LNCaP clone FGC (cell line): Measurements from ENCODE around the gene DNAH11.
"Not testable (repeated sequence)": the region's sequence is repeated elsewhere in the genome, so short reads cannot be mapped to it uniquely, and the experiment has no call there.

Experiments
- DNase-seq: peaks from one replicate; pipeline ENCODE4 v3.0.0-alpha.2; 2011; ENCODE audit warnings: low read depth
- H3K4me3 ChIP-seq: 2 replicates; pipeline ENCODE4 v1.5.1; 2011; ENCODE audit warnings: mild to moderate bottlenecking, low read depth, low read length, control low read depth
- TF ChIP-seq, protein P1 (sequence below): IDR thresholded peaks from 2 replicates; pipeline ENCODE4 v1.5.1; 2012; ENCODE audit warnings: mild to moderate bottlenecking; ENCODE audit not compliant: control insufficient read depth, insufficient read depth; ENCODE audit errors: extremely low read depth

The DNAH11 gene

DNA sequence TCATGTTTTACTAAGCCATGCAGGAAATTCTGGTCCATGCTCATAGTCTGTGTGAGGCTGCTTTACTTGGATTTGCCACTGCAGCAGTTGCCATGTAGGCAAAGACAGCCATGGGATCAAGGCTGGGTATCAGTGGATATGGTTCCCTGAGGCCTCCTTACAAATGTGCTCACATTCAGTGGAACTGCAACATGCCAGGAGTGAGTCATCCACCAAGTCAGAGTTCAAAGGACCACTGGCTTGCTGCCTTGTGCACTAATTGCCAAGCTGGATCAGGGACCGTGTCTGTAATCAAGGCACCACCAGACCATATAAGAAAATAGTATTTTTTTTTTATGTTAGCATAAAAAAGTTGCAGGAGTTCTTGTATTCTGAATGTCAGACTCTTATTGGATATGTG is 301.9 kb downstream of the DNAH11 start:
- DNase-seq, result no peak
- TF ChIP-seq, protein P1, sequence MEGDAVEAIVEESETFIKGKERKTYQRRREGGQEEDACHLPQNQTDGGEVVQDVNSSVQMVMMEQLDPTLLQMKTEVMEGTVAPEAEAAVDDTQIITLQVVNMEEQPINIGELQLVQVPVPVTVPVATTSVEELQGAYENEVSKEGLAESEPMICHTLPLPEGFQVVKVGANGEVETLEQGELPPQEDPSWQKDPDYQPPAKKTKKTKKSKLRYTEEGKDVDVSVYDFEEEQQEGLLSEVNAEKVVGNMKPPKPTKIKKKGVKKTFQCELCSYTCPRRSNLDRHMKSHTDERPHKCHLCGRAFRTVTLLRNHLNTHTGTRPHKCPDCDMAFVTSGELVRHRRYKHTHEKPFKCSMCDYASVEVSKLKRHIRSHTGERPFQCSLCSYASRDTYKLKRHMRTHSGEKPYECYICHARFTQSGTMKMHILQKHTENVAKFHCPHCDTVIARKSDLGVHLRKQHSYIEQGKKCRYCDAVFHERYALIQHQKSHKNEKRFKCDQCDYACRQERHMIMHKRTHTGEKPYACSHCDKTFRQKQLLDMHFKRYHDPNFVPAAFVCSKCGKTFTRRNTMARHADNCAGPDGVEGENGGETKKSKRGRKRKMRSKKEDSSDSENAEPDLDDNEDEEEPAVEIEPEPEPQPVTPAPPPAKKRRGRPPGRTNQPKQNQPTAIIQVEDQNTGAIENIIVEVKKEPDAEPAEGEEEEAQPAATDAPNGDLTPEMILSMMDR, result no peak
- no peak overlapping the region for H3K4me3 ChIP-seq

DNA sequence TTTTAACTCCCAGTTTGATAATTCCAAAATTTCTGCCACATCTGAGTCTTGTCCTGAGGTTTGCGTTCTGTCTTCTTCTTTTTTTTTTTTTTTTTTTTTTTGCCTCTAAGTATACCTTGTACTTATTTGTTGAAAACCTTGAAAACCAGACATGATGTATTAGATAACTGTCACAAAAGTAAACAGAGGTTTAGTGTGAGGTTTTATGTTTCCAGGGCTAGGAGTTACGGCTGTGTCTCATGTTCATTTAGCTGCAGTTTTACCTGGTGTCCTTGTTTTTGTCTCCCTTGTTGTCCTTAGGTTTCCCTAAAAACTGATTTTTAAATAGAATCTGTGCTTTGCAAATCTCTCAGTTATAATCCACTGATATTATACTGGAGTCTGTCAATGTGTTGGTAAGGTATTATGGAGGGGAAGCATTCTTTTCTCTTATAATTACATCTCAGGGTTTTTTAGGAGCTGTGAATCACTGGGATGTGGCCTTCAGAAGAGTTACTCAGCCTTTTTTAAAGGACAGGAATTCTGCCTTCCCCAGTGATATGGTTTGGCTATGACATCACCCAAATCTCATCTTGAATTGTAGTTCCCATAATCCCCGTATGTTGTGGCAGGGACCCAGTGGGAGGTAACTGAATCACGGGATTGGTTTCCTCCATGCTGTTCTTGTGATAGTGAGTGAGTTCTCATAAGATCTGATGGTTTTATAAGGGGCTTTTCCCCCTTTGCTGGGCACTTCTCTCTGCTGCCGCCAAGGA is 307.9 kb downstream of the DNAH11 start:
- TF ChIP-seq, protein P1, result no peak
- no peak overlapping the region for H3K4me3 ChIP-seq
- no peak for DNase-seq

DNA sequence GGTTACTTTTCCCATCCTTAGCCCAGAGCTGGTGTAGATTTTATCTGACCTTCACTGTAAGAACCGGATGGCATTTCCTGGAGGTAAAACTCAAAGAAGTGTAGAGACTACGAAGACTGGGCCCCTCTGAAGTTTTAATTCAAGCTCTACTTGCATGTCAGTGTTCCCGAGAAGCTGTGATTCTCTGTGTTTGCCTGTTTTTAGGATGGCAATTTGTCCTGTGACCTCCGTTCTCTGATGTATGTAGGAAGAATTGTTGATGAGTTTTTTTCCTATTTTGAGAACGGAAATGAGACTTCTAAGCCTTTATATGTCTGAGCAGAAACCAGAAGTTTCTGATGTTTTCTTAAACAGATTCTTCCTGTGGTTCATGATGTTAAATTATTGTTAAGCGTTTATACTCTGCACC is 308.7 kb downstream of the DNAH11 start:
- TF ChIP-seq, protein P1, result no peak
- no peak for DNase-seq
- no peak overlapping the region for H3K4me3 ChIP-seq

DNA sequence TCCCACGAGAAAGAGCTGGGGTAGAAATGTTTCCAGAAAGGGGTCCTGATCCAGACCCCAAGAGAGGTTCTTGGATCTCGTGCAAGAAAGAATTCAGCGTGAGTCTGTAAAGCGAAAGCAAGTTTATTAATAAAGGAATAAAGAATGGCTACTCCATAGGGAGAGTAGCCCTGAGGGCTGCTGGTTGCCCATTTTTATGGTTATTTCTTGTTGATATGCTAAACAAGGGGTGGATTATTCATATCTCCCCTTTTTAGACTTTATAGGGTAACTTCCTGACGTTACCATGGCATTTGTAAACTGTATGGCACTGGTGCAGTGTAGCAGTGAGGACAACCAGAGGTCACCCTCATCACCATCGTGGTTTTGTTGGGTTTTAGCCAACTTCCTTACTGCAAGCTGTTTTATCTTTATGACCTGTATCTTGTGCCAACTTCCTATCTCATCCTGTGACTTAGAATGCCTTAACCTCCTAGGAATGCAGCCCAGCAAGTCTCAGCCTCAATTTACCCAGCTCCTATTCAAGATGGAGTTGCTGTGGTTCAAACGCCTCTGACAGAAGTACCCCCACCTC is 322.9 kb downstream of the DNAH11 start:
- not testable (repeated sequence) for H3K4me3 ChIP-seq
- DNase-seq, result peak; percentile 67

DNA sequence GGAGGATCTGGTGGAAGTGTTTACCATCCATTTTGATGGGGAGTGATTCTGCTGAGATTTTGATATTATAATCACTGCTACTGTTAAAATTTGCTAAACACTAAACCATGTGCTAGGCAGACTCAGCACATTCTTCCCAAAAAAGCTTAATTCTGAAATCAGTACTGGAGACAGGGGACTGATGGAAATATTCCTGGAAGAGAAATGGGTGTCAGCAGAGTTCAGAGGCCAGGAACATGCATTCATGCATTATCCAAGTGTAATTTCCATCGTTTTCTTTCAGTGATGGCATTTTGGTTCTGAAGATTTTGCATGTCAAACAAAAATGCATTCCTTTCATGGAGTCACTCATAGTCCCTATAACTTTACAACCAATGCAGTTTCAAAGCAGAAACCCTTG is 323.9 kb downstream of the DNAH11 start:
- H3K4me3 ChIP-seq, result no peak overlapping the region
- DNase-seq, result no peak
- TF ChIP-seq, protein P1, result no peak

DNA sequence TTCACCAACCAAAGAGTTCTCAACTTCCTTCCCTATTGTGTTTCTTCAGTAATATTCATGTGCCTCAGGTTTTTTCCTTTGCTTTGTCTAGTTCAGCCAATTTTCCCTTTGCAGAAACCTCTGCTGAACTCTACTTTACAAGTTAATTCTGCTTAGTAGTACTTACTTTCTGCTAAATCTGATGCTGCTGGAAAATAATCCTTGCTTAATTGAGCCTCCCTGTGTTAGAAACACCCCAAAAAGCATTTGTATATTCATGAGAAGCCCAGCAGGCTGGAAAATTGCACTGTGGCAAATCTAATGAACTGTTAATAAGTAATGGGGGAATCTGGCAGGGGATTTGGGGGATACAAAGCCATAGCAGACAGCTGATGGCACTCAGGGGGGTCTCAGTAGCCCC is 324.4 kb downstream of the DNAH11 start:
- no peak overlapping the region for H3K4me3 ChIP-seq
- TF ChIP-seq, protein P1, result no peak
- DNase-seq, result no peak

DNA sequence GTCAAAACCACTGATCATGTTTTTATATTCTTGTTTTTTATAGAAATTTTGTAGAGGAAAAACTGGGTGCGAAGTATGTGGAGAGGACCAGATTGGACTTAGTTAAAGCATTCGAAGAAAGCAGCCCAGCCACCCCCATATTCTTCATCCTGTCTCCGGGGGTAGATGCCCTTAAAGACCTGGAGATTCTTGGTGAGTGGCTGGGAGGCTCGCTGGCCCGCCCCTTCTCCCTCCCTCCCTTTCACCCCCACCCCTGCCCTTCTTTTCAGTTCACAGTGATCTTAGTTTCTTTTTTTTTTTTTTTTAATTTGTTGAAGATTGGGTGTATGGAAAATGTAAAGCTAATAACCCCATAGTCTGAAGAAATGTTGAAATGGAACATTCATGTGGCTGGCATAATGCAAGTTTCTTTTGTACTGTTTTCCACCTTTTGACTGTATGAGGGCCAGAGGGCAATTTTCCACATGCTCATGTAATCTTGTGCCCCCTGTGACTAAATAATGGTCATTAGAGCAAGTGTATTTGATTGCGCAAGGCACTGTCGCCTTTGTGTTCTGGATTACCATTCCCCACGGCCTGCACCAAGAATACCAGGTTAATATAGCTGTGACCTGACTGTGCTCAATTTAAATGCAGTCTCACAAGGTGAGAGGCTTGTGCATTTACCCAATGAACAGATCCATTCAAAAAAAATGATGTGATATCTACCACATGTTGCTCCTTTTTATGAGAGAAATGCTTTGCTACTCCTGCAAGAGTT is 325.2 kb downstream of the DNAH11 start:
- no peak for DNase-seq
- TF ChIP-seq, protein P1, result no peak
- no peak overlapping the region for H3K4me3 ChIP-seq
